K562 (cell line): ENCODE measurements around the gene CACNA1A. TPM values are rescaled to one million over a fixed set of nuclear protein-coding genes. Genes with fewer than 3 reads are reported as not detected.

Experiments used
- ATAC-seq: fragments of 200-7000 bp; cut with Tn5 transposase; 3 replicates; pipeline ENCODE4 v1.9.1; 2020; ENCODE audit warnings: moderate library complexity
- BruUV-seq: library from RNA; stranded (reverse); fragments of 400-500 nt; replicated peaks from 2 replicates; lab custom pipeline; 2021; lab: Mats Ljungman, UMichigan
- CTCF ChIA-PET: fragments of 300-600 bp; formaldehyde crosslinking; extraction: SDS; loops from one replicate; lab custom pipeline; 2021; ENCODE audit warnings: low intra/inter-chr PET ratio; lab: Yijun Ruan, JAX
- POLR2A ChIA-PET: fragments of 300-600, 350-650 bp; sonication (Branson Sonifier 250); formaldehyde crosslinking; extraction: SDS; loops from one replicate; lab custom pipeline; 2021; ENCODE audit warnings: antibody characterized with exemption, inconsistent platforms; lab: Yijun Ruan, JAX
- DNase-seq, 4 experiments: peaks; one replicate each; pipeline versions ENCODE4 v3.0.0 to v3.0.0-alpha.2; 2011 to 2018; ENCODE audit warnings: low spot score in 3 of 4, mixed read lengths in 3 of 4; ENCODE audit errors: extremely low read depth in 1 of 4
- FAIRE-seq: peaks from 2 replicates; lab custom pipeline; 2011; peaks lifted over from hg19 to GRCh38; lab: Jason Lieb, UNC
- H2AFZ ChIP-seq: 2 replicates; pipeline ENCODE4 v1.6.0; 2011; ENCODE audit warnings: low read depth, low read length, control low read depth, inconsistent platforms
- H3K27ac ChIP-seq: fragments of 200-600 bp; 3 replicates; pipeline ENCODE4 v1.8.0; 2011; ENCODE audit warnings: low read depth, mild to moderate bottlenecking, control low read depth, inconsistent platforms, low read length, moderate library complexity, mixed read lengths; ENCODE audit errors: extremely low read depth
- H3K27me3 ChIP-seq, 2 experiments: fragments of 300-600 bp in 1 of 2; 2 replicates in 1 of 2; 3 replicates in 1 of 2; pipeline versions ENCODE4 v1.6.0 to v1.8.0; 2011; ENCODE audit warnings: inconsistent platforms in 2 of 2, low read length in 2 of 2, mild to moderate bottlenecking in 1 of 2, mixed read lengths in 1 of 2, moderate library complexity in 1 of 2; ENCODE audit not compliant: control insufficient read depth in 2 of 2, insufficient read depth in 2 of 2
- H3K36me3 ChIP-seq: fragments of 300-600 bp; 3 replicates; pipeline ENCODE4 v1.8.0; 2011; ENCODE audit warnings: mild to moderate bottlenecking, low read length, inconsistent platforms; ENCODE audit not compliant: control insufficient read depth, insufficient read depth
- H3K4me1 ChIP-seq, 2 experiments: fragments of 200-600 bp in 1 of 2; replicated peaks in 1 of 2; 2 replicates in 1 of 2; 3 replicates in 1 of 2; pipeline versions ENCODE4 v1.5.1 to v1.8.0; 2011; ENCODE audit warnings: inconsistent platforms in 2 of 2, low read length in 2 of 2, mild to moderate bottlenecking in 1 of 2, mixed read lengths in 1 of 2, moderate library complexity in 1 of 2; ENCODE audit not compliant: control insufficient read depth in 2 of 2, insufficient read depth in 2 of 2
- H3K4me2 ChIP-seq: 2 replicates; pipeline ENCODE4 v1.6.1; 2011; ENCODE audit warnings: low read length, control low read depth, inconsistent platforms, mixed read lengths; ENCODE audit not compliant: insufficient read depth
- H3K4me3 ChIP-seq: fragments of 200-600 bp; sonication (generic), shearing (Covaris generic); 2 replicates; pipeline ENCODE4 v1.5.1; 2016; ENCODE audit warnings: control low read depth, inconsistent platforms
- H3K79me2 ChIP-seq: fragments of 200-600 bp; 3 replicates; pipeline ENCODE4 v1.8.0; 2011; ENCODE audit warnings: low read length, inconsistent platforms; ENCODE audit not compliant: control insufficient read depth, insufficient read depth
- H3K9ac ChIP-seq, 2 experiments: 2 replicates each; pipeline versions ENCODE4 v1.6.0 to v1.6.1; 2011; ENCODE audit warnings: low read depth in 2 of 2, low read length in 2 of 2, control low read depth in 1 of 2, inconsistent platforms in 1 of 2, mild to moderate bottlenecking in 1 of 2, mixed read lengths in 1 of 2; ENCODE audit not compliant: insufficient read depth in 1 of 2
- H3K9me1 ChIP-seq: one replicate; pipeline ENCODE4 v1.6.0; 2011; ENCODE audit warnings: inconsistent platforms, mild to moderate bottlenecking, low read length, moderate library complexity; ENCODE audit not compliant: control insufficient read depth, insufficient read depth
- H3K9me3 ChIP-seq: replicated peaks from 2 replicates; pipeline ENCODE4 v1.5.1; 2011; ENCODE audit warnings: low read depth, low read length, inconsistent platforms; ENCODE audit not compliant: control insufficient read depth, insufficient read depth
- H4K20me1 ChIP-seq: replicated peaks from 2 replicates; pipeline ENCODE4 v1.6.1; 2011; ENCODE audit warnings: low read length, inconsistent platforms, mixed read lengths; ENCODE audit not compliant: control insufficient read depth, insufficient read depth
- ARID2 ChIP-seq: fragments of 450-650 bp; IDR thresholded peaks from 2 replicates; pipeline ENCODE4 v1.6.1; 2017; ENCODE audit warnings: antibody characterized with exemption, mild to moderate bottlenecking
- ASH1L ChIP-seq: fragments of 450-650 bp; IDR thresholded peaks from 2 replicates; pipeline ENCODE4 v1.6.1; 2018; ENCODE audit warnings: borderline replicate concordance, mild to moderate bottlenecking, low read depth; ENCODE audit not compliant: partially characterized antibody
- C11orf30 ChIP-seq: fragments of 450-650 bp; IDR thresholded peaks from 2 replicates; pipeline ENCODE4 v1.6.1; 2016; ENCODE audit warnings: low read depth, mild to moderate bottlenecking
- CBX1 ChIP-seq: sonication (generic); IDR thresholded peaks from 2 replicates; pipeline ENCODE4 v1.6.1; 2016; ENCODE audit warnings: antibody characterized with exemption, low read depth, mild to moderate bottlenecking
- CREM ChIP-seq: IDR thresholded peaks from 2 replicates; pipeline ENCODE4 v1.6.1; 2014; ENCODE audit warnings: antibody characterized with exemption, low read depth
- HDAC8 ChIP-seq: fragments of 450-650 bp; IDR thresholded peaks from 2 replicates; pipeline ENCODE4 v1.6.1; 2016; ENCODE audit warnings: mild to moderate bottlenecking, missing genetic modification characterization, moderate library complexity, missing compliant biosample characterization
- NCOA2 ChIP-seq, 2 experiments: fragments of 450-650 bp; IDR thresholded peaks; 2 replicates each; pipeline ENCODE4 v1.6.1; 2018; ENCODE audit warnings: mild to moderate bottlenecking in 2 of 2, moderate library complexity in 1 of 2; ENCODE audit not compliant: partially characterized antibody in 2 of 2
- NR1H2 ChIP-seq: sonication (generic); formaldehyde crosslinking; IDR thresholded peaks from 2 replicates; pipeline ENCODE4 v1.4.0; 2020; ENCODE audit warnings: mild to moderate bottlenecking, missing genetic modification reagents
- SAFB2 ChIP-seq: fragments of 200-400 bp; formaldehyde crosslinking; IDR thresholded peaks from 2 replicates; pipeline ENCODE4 v1.6.1; 2018; ENCODE audit warnings: borderline replicate concordance, low read length, low read depth, moderate library complexity; ENCODE audit not compliant: severe bottlenecking
- SRSF1 ChIP-seq: fragments of 200-400 bp; formaldehyde crosslinking; IDR thresholded peaks from 2 replicates; pipeline ENCODE4 v1.6.1; 2017; ENCODE audit warnings: mild to moderate bottlenecking, low read depth, low read length, moderate library complexity
- SRSF9 ChIP-seq: fragments of 200-400 bp; formaldehyde crosslinking; IDR thresholded peaks from 2 replicates; pipeline ENCODE4 v1.6.1; 2017; ENCODE audit warnings: low read depth, low read length, borderline replicate concordance
- ZBED1 ChIP-seq: IDR thresholded peaks from 2 replicates; pipeline ENCODE4 v1.6.1; 2014
- ZFPM2 ChIP-seq: fragments of 250-450 bp; sonication (Bioruptor Pico); IDR thresholded peaks from 2 replicates; pipeline ENCODE4 v1.5.1; 2022; ENCODE audit warnings: mild to moderate bottlenecking
- ZNF444 ChIP-seq: fragments of 250-450 bp; sonication (Bioruptor Pico); IDR thresholded peaks from 2 replicates; pipeline ENCODE4 v1.4.0; 2020; ENCODE audit warnings: mild to moderate bottlenecking, moderate library complexity
- ZNF589 ChIP-seq: fragments of 200-800 bp; sonication (Bioruptor generic); IDR thresholded peaks from 2 replicates; pipeline ENCODE4 v1.6.1; 2016; ENCODE audit warnings: low read depth, missing genetic modification characterization, missing compliant biosample characterization
- ZNF699 ChIP-seq: fragments of 250-450 bp; sonication (Bioruptor Pico); IDR thresholded peaks from 2 replicates; pipeline ENCODE4 v1.8.0; 2021; ENCODE audit warnings: mild to moderate bottlenecking, moderate library complexity; ENCODE audit not compliant: insufficient replicate concordance
- WGBS: fragments of 100-300 bp; shearing (Covaris generic); methylation state at CpG from one replicate; pipeline ENCODE4 v1.1.6; 2016; ENCODE audit warnings: low coverage, mixed read lengths; ENCODE audit not compliant: insufficient coverage; ENCODE audit errors: missing lambda C conversion rate; 5-methylcytosine and 5-hydroxymethylcytosine counted together
- in situ Hi-C: fragments of 300-500 bp; cut with MboI; formaldehyde crosslinking; loops from 4 replicates; pipeline ENCODE4 v1.15.0; 2018; ENCODE audit warnings: inconsistent platforms, mixed read lengths
- intact Hi-C: fragments of 100-400 bp; cut with micrococcal nuclease; formaldehyde crosslinking; loops from 2 replicates; pipeline ENCODE4 v1.14.2; 2022
- polyA plus RNA-seq, 8 experiments: library from polyadenylated mRNA; depleted of rRNA in 4 of 8; stranded (reverse) in 5 of 8; unstranded in 3 of 8; fragments of >200 nt; fragmentation: Nextera tagmentation in 2 of 8; fragmentation: Illumina TruSeq in 1 of 8; extraction: Ambion mirVana in 2 of 8; extraction: Trizol in 1 of 8; gene quantifications; 2 replicates each; pipeline versions ENCODE4 v1.2.1 to v1.2.3, GENCODE V29; 2011 to 2014; ENCODE audit warnings: inconsistent platforms in 1 of 8, missing spikeins in 1 of 8
- total RNA-seq, 7 experiments: library from RNA; depleted of rRNA in 6 of 7; stranded (reverse); fragments of >200 nt in 6 of 7; fragmentation: Illumina TruSeq in 2 of 7; extraction: Trizol in 2 of 7; gene quantifications; 2 replicates each; pipeline versions ENCODE4 v1.2.1 to v1.2.3, GENCODE V29; 2011 to 2021; ENCODE audit warnings: low replicate concordance in 1 of 7
- TF ChIP-seq, protein P1 (sequence below): conservative IDR thresholded peaks from 2 replicates; pipeline ENCODE4 v1.6.1; 2011; ENCODE audit warnings: low read depth, mild to moderate bottlenecking, low read length; ENCODE audit not compliant: control insufficient read depth
- TF ChIP-seq, protein P2 (sequence below): fragments of 250-450 bp; sonication (Bioruptor Pico); IDR thresholded peaks from 2 replicates; pipeline ENCODE4 v1.4.0; 2020; ENCODE audit warnings: mild to moderate bottlenecking, moderate library complexity
- TF ChIP-seq, protein P3 (sequence below): sonication (generic); formaldehyde crosslinking; IDR thresholded peaks from 2 replicates; pipeline ENCODE4 v1.8.1; 2023; ENCODE audit warnings: mild to moderate bottlenecking, missing genetic modification reagents

CACNA1A gene
- total and polyA plus RNA-seq, 9 of the 15 experiments (the other 6 are each of a cell fraction or from before 2014, with no cell fraction given), result 0.03 to 0.20 (median 0.09) TPM; not detected in 1

DNA sequence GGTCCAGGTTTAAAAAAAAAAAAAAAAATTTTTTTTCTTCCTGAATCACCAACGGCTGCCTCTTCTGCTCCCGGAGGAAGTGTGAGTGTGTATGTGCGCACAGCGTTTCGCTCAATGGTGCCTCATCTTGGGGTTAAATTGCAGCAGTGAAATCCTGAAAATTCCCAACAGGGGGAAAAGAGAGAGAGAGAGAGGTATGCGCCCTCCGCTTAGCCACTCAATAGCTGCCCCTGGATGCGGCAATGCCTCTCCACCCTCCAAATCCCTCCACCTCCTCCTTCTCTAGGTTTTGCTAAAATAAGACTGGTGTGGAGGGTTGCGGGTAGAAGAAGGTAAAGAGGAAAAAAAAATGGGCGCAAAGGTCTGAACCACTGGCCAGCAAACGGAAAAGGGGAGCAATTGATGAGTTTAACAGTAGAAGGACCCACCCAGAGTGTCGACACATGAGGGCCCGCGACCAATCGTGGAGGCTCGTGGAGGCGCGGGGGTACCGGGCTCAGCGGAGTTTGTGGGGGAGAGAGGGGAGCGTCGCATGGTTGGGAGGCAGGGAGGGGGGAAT, 853 bp upstream of the CACNA1A start:
- no peak for FAIRE-seq
- no peaks in the 10 kb centered on the region for H3K9me3 ChIP-seq
- no peak for TF ChIP-seq ASH1L
- TF ChIP-seq CBX1, result no peak
- TF ChIP-seq CREM, result no peak
- no peak for TF ChIP-seq ZNF699 (CRISPR knock-in tag)
- TF ChIP-seq SRSF1, result no peak
- TF ChIP-seq NCOA2 (IDR thresholded peaks at IDR 0.05; ENCODE audit: partially characterized antibody in 2 of 2), result no peak
- TF ChIP-seq ZNF444 (CRISPR knock-in tag), result no peak
- TF ChIP-seq ARID2, result no peak
- no peak for TF ChIP-seq NR1H2 (CRISPR knock-in tag)
- TF ChIP-seq C11orf30, result no peak
- no peak for TF ChIP-seq ZNF589 (CRISPR knock-in tag)
- no peak for TF ChIP-seq SAFB2
- TF ChIP-seq, protein P1, sequence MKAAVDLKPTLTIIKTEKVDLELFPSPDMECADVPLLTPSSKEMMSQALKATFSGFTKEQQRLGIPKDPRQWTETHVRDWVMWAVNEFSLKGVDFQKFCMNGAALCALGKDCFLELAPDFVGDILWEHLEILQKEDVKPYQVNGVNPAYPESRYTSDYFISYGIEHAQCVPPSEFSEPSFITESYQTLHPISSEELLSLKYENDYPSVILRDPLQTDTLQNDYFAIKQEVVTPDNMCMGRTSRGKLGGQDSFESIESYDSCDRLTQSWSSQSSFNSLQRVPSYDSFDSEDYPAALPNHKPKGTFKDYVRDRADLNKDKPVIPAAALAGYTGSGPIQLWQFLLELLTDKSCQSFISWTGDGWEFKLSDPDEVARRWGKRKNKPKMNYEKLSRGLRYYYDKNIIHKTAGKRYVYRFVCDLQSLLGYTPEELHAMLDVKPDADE, result no peak
- TF ChIP-seq ZFPM2 (CRISPR knock-in tag), result no peak
- TF ChIP-seq, protein P2, sequence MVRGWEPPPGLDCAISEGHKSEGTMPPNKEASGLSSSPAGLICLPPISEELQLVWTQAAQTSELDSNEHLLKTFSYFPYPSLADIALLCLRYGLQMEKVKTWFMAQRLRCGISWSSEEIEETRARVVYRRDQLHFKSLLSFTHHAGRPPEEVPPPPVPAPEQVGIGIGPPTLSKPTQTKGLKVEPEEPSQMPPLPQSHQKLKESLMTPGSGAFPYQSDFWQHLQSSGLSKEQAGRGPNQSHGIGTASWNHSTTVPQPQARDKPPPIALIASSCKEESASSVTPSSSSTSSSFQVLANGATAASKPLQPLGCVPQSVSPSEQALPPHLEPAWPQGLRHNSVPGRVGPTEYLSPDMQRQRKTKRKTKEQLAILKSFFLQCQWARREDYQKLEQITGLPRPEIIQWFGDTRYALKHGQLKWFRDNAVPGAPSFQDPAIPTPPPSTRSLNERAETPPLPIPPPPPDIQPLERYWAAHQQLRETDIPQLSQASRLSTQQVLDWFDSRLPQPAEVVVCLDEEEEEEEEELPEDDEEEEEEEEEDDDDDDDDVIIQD (CRISPR knock-in tag), result no peak
- TF ChIP-seq ZBED1, result no peak
- TF ChIP-seq HDAC8 (tag), result no peak
- no peak for TF ChIP-seq SRSF9
- TF ChIP-seq, protein P3, sequence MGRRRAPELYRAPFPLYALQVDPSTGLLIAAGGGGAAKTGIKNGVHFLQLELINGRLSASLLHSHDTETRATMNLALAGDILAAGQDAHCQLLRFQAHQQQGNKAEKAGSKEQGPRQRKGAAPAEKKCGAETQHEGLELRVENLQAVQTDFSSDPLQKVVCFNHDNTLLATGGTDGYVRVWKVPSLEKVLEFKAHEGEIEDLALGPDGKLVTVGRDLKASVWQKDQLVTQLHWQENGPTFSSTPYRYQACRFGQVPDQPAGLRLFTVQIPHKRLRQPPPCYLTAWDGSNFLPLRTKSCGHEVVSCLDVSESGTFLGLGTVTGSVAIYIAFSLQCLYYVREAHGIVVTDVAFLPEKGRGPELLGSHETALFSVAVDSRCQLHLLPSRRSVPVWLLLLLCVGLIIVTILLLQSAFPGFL (CRISPR knock-in tag), result no peak
- TF ChIP-seq, all 486 proteins: peak for 0
- 2% methylated on average over 19 of the region's 22 CpGs for WGBS
- H3K9ac ChIP-seq, result no peak overlapping the region
- H3K4me2 ChIP-seq, result no peak overlapping the region
- in situ Hi-C loops (no loop called here), intact Hi-C loops (no loop called here)
- ChIA-PET POLR2A (no interaction called here), CTCF (interaction anchor here (0.6 kb wide), 1 partner anchor 67 kb away, joined by 3 read pairs; no protein-coding TSS in a partner anchor)
- H3K4me1 ChIP-seq, result peaks cover 0 to 4% of the 10 kb centered on the region in 2 experiments; a peak in 1 of 5 replicates
- H3K4me3 ChIP-seq, result no peak overlapping the region
- peaks cover 27 to 38% of the 10 kb centered on the region in 2 experiments; a peak in 3 of 5 replicates for H3K27me3 ChIP-seq
- no peaks in the 10 kb centered on the region for H3K36me3 ChIP-seq
- H3K27ac ChIP-seq, result no peak overlapping the region
- ATAC-seq (no peak), DNase-seq (no peak)
- no TSS peak for BruUV-seq
- no peaks in the 10 kb centered on the region for H4K20me1 ChIP-seq
- no peaks in the 10 kb centered on the region for H3K79me2 ChIP-seq
- no peak overlapping the region for H2AFZ ChIP-seq
- no peaks in the 10 kb centered on the region for H3K9me1 ChIP-seq
